MM.1S (cell line): ENCODE data around the gene FN3K.

Experiments used
- EZH2 ChIP-seq: fragments of 300-600 bp; sonication (generic); optimal IDR thresholded peaks from 2 replicates; pipeline ENCODE3; 2017; ENCODE audit warnings: low read depth, mild to moderate bottlenecking, antibody characterized with exemption, low read length, mixed read lengths
- EZH2phosphoT487 ChIP-seq: fragments of 300-600 bp; sonication (generic); IDR thresholded peaks from 2 replicates; pipeline ENCODE4 v1.6.1; 2018; ENCODE audit warnings: antibody characterized with exemption, low read length
- TF ChIP-seq, protein P1 (sequence below): fragments of 300-600 bp; sonication (generic); IDR thresholded peaks from 2 replicates; pipeline ENCODE4 v1.5.1; 2016; ENCODE audit warnings: antibody characterized with exemption, low read length, mixed read lengths

DNA sequence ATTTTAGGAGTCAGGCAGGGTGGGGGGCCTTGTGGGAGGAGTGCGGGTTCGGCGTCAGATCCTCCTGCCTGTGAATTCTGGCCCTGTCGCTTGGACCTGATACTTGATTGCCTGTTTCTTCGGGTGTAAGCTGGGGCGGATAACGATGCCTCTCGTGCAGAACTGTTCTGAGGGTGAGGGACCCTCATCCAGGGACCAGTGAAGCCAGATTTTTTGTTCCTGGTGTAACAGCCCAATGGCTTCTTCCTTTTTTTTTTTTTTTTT, 17.7 kb downstream of the FN3K start:
- TF ChIP-seq, protein P1, sequence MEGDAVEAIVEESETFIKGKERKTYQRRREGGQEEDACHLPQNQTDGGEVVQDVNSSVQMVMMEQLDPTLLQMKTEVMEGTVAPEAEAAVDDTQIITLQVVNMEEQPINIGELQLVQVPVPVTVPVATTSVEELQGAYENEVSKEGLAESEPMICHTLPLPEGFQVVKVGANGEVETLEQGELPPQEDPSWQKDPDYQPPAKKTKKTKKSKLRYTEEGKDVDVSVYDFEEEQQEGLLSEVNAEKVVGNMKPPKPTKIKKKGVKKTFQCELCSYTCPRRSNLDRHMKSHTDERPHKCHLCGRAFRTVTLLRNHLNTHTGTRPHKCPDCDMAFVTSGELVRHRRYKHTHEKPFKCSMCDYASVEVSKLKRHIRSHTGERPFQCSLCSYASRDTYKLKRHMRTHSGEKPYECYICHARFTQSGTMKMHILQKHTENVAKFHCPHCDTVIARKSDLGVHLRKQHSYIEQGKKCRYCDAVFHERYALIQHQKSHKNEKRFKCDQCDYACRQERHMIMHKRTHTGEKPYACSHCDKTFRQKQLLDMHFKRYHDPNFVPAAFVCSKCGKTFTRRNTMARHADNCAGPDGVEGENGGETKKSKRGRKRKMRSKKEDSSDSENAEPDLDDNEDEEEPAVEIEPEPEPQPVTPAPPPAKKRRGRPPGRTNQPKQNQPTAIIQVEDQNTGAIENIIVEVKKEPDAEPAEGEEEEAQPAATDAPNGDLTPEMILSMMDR, result no peak
- TF ChIP-seq EZH2, result no peak
- no peak for TF ChIP-seq EZH2phosphoT487
